Karpas-422 (cell line): ENCODE data around the gene SHC4. TPM values are rescaled to one million over a fixed set of nuclear protein-coding genes. Genes with fewer than 3 reads are reported as not detected.

Experiments
- DNase-seq: peaks from one replicate; pipeline ENCODE4 v3.0.0-alpha.2; 2015
- H2AFZ ChIP-seq: fragments of 200-600 bp; sonication (generic); 2 replicates; pipeline ENCODE4 v1.6.1; 2014; ENCODE audit warnings: antibody characterized with exemption, low read length, mixed read lengths
- H3K27ac ChIP-seq: fragments of 200-600 bp; sonication (generic); 2 replicates; pipeline ENCODE4 v1.5.1; 2014; ENCODE audit warnings: mild to moderate bottlenecking, low read length, moderate library complexity
- H3K27me3 ChIP-seq: fragments of 200-600 bp; sonication (generic); 2 replicates; pipeline ENCODE4 v1.6.1; 2014; ENCODE audit warnings: low read length, mixed read lengths
- H3K36me3 ChIP-seq: fragments of 200-600 bp; sonication (generic); 2 replicates; pipeline ENCODE4 v1.6.1; 2014; ENCODE audit warnings: low read length, mixed read lengths; ENCODE audit not compliant: insufficient read depth
- H3K4me1 ChIP-seq: fragments of 200-600 bp; sonication (generic); 2 replicates; pipeline ENCODE4 v1.6.1; 2014; ENCODE audit warnings: mild to moderate bottlenecking, low read length, mixed read lengths
- H3K4me2 ChIP-seq: fragments of 200-600 bp; sonication (generic); 2 replicates; pipeline ENCODE4 v1.6.1; 2014; ENCODE audit warnings: low read length, low read depth, mild to moderate bottlenecking; ENCODE audit not compliant: poor library complexity, severe bottlenecking
- H3K4me3 ChIP-seq: fragments of 200-600 bp; sonication (generic); 2 replicates; pipeline ENCODE4 v1.5.1; 2014; ENCODE audit warnings: mild to moderate bottlenecking, antibody characterized with exemption, low read length, mixed read lengths
- H3K79me2 ChIP-seq: fragments of 200-600 bp; sonication (generic); 2 replicates; pipeline ENCODE4 v1.6.1; 2014; ENCODE audit warnings: mild to moderate bottlenecking, low read length, mixed read lengths
- H3K9ac ChIP-seq: fragments of 200-600 bp; sonication (generic); 2 replicates; pipeline ENCODE4 v1.6.0; 2014; ENCODE audit warnings: low read length
- H3K9me2 ChIP-seq: fragments of 200-600 bp; sonication (generic), shearing (Covaris generic); replicated peaks from 2 replicates; pipeline ENCODE4 v1.6.0; 2014; ENCODE audit warnings: mild to moderate bottlenecking, low read length, moderate library complexity; ENCODE audit not compliant: insufficient read depth
- H3K9me3 ChIP-seq: fragments of 300-700, 200-600 bp; sonication (generic); 2 replicates; pipeline ENCODE4 v1.6.1; 2014; ENCODE audit warnings: low read length, mixed read lengths
- H4K20me1 ChIP-seq: fragments of 200-600 bp; sonication (generic); 2 replicates; pipeline ENCODE4 v1.6.1; 2014; ENCODE audit warnings: mild to moderate bottlenecking, antibody characterized with exemption, low read length, low read depth; ENCODE audit not compliant: insufficient read depth
- total RNA-seq: library from RNA; depleted of rRNA; stranded (reverse); fragments of >200 nt; shearing (Covaris generic); gene quantifications from 2 replicates; pipeline ENCODE4 v1.2.3, GENCODE V29; 2014; ENCODE audit warnings: low replicate concordance

The SHC4 gene
- total RNA-seq, 1 experiment from 2014 or later = not detected

DNA sequence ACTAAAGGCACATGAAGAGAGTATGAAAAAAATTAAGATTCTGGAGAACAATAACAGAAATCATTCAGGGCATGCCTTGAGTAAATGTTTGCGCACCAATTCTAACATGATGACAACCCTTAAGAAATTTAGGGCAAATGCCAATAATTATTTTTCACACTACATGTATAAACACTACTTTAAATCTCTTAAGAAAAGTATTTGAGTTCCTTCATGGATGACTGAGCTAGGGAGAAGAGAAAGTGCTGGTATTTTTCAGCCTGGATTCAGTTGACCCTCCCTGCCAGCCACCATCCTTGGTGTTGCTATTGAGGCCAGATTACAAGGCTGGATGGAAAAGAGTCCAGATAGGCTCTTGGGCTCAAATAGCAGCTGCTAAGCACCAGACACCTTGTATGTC, 93.8 kb downstream of the SHC4 start:
- Histone ChIP-seq H3K4me2 (no peak overlapping the region), H3K4me3 (no peak overlapping the region), H2AFZ (no peak overlapping the region)

DNA sequence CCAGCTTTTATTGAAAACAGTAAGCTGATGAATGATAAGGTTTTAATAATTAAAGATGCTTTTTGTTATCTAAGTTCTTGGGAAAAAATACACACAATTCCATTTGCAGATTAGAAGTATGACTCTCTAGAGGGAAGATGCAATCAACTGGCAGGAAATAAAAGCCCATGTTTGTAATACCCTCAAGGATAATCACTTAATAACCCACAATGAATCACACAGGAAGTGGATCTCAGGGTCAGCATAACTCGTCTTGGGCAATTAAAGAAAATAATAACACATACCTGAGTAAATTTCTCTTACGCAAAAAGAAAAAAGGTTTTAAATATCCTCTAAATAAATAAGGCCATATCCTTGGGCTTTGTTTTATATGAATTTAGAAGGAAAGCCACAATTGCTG, 95.2 kb downstream of the SHC4 start:
- H2AFZ ChIP-seq = no peak overlapping the region
- DNase-seq = no peak
- H3K9me2 ChIP-seq = no peaks in the 10 kb centered on the region
- no peak overlapping the region for H3K9ac ChIP-seq
- H3K79me2 ChIP-seq = no peaks in the 10 kb centered on the region
- H3K36me3 ChIP-seq = no peaks in the 10 kb centered on the region
- no peaks in the 10 kb centered on the region for H3K9me3 ChIP-seq
- no peak overlapping the region for H3K4me3 ChIP-seq
- no peak overlapping the region for H3K27ac ChIP-seq
- H3K27me3 ChIP-seq = no peaks in the 10 kb centered on the region
- no peaks in the 10 kb centered on the region for H4K20me1 ChIP-seq
- H3K4me2 ChIP-seq = no peak overlapping the region
- no peaks in the 10 kb centered on the region for H3K4me1 ChIP-seq

More for the DNA sequence above, 93.8 kb downstream of the SHC4 start:
- no peaks in the 10 kb centered on the region for H3K9me3 ChIP-seq
- H3K36me3 ChIP-seq = no peaks in the 10 kb centered on the region
- no peak for DNase-seq
- H3K27ac ChIP-seq = no peak overlapping the region
- H3K9me2 ChIP-seq = no peaks in the 10 kb centered on the region
- no peaks in the 10 kb centered on the region for H3K4me1 ChIP-seq
- no peaks in the 10 kb centered on the region for H3K79me2 ChIP-seq
- no peaks in the 10 kb centered on the region for H3K27me3 ChIP-seq
- H3K9ac ChIP-seq = no peak overlapping the region
- no peaks in the 10 kb centered on the region for H4K20me1 ChIP-seq

DNA sequence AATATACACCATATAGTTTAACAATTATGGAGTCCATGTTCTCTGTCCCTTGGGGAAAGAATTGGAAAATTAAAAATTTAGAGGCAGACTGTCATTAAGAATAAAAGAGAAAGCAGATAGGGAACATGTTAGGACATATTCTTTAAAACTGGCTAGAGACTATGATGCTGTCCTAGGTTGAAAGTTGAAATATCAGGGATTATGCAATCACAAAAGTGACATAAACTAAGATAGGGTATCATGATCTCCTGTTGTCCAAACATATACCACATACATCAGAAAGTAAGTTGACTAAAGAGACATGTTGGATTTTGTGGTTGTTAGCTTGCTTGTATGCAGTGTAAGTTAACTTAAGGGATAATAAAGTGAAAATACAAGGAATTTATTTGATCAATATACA, 95.7 kb downstream of the SHC4 start:
- Histone ChIP-seq H2AFZ (no peak overlapping the region), H4K20me1 (no peaks in the 10 kb centered on the region), H3K36me3 (no peaks in the 10 kb centered on the region), H3K4me2 (no peak overlapping the region), H3K4me1 (no peaks in the 10 kb centered on the region), H3K9me3 (no peaks in the 10 kb centered on the region), H3K27me3 (no peaks in the 10 kb centered on the region), H3K9me2 (no peaks in the 10 kb centered on the region), H3K27ac (no peak overlapping the region), H3K79me2 (no peaks in the 10 kb centered on the region), H3K9ac (no peak overlapping the region), H3K4me3 (no peak overlapping the region)
- no peak for DNase-seq

DNA sequence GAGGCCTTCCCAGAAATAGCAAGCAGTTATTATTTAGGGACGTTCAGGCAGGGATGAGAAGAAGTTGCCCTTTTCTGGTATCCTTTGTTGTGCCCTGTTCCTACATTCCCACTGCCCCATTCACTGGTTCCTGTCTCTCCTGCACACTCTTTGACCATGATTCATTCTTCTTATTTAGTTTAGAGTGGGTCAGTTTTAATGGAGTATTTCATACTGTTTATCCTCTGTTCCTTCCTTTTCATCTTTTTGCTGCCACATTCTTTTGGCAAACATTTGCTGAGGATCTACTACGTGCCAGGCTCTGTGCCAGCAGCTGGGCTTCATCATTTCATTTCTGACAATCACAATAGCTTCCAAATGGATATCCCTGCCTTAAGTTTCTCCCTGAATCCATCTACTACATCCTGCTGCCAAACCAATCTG, 97.6 kb downstream of the SHC4 start:
- no peaks in the 10 kb centered on the region for H4K20me1 ChIP-seq
- no peaks in the 10 kb centered on the region for H3K9me3 ChIP-seq
- H3K9me2 ChIP-seq = no peaks in the 10 kb centered on the region
- no peaks in the 10 kb centered on the region for H3K4me1 ChIP-seq
- H3K9ac ChIP-seq = no peak overlapping the region
- no peak for DNase-seq
- H3K79me2 ChIP-seq = no peaks in the 10 kb centered on the region
- H2AFZ ChIP-seq = no peak overlapping the region
- H3K27me3 ChIP-seq = no peaks in the 10 kb centered on the region
- H3K27ac ChIP-seq = no peak overlapping the region
- H3K36me3 ChIP-seq = no peaks in the 10 kb centered on the region
- H3K4me3 ChIP-seq = no peak overlapping the region
- H3K4me2 ChIP-seq = no peak overlapping the region

DNA sequence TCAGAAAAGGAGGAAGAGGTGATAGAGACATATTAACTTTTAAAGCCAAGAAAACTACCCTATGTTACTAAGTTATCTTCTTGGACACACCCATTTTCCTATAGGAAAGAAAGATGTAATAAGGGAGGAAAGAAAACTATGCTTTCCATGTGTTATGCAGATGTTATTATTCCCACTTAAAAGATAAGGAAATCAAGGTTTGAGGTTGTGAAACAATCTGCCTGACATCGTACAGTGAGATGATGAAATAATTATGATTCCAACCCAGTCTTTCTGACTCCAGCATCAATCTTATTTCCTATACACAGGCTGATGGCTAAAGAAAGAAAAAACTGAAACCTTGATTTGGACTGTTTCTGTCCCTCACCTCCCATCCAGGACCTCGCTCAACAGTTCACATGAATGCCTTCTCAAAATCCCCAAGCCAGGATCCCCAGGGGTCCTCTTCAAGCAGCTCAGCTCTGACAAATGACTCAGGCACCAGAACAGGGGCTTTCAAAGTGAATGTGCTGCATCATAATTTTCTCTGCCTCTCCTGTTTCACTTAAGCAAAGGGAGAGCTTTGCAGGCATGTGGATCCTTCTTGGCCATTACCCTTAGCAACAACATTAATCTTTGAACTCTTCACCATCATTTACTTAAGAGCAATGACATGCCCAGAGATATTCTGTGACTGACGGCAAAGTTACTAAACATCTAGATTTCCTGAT, 98.2 kb downstream of the SHC4 start:
- Histone ChIP-seq H3K4me2 (no peak overlapping the region), H3K4me1 (no peaks in the 10 kb centered on the region), H3K9ac (no peak overlapping the region)

DNA sequence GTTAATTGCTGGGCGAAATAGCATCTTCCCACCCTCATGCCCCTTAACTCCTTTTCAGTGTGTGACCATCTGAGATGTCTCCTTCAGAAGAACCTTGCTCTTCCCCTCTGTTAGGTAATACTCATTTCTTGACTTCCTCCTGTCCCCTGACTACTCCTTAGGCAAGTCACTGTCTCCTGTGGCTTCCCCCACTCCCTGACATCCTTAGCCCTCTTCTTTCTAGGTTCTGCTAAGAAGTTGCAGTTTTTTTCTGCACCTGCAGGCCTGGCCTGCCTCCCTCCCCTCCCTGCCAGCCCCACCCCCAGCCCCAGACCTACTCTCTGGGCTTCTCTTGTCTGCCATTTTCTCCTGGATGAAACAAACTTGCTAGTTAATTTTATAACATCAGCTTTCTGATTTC, 101.0 kb downstream of the SHC4 start:
- Histone ChIP-seq H3K4me3 (no peak overlapping the region), H3K27ac (no peak overlapping the region), H3K9me3 (no peaks in the 10 kb centered on the region), H3K9me2 (no peaks in the 10 kb centered on the region), H3K4me1 (peaks cover 4% of the 10 kb centered on the region; the same call in 1 of the 2 replicates), H3K79me2 (no peaks in the 10 kb centered on the region), H4K20me1 (no peaks in the 10 kb centered on the region), H3K9ac (no peak overlapping the region), H3K27me3 (no peaks in the 10 kb centered on the region), H3K36me3 (no peaks in the 10 kb centered on the region), H2AFZ (peak overlapping the region; percentile 86), H3K4me2 (no peak overlapping the region)
- no peak for DNase-seq

More for the DNA sequence above, 98.2 kb downstream of the SHC4 start:
- no peaks in the 10 kb centered on the region for H4K20me1 ChIP-seq
- H3K36me3 ChIP-seq = no peaks in the 10 kb centered on the region
- H3K4me3 ChIP-seq = no peak overlapping the region
- DNase-seq = no peak
- H3K9me3 ChIP-seq = no peaks in the 10 kb centered on the region
- no peaks in the 10 kb centered on the region for H3K79me2 ChIP-seq
- H2AFZ ChIP-seq = no peak overlapping the region
- no peak overlapping the region for H3K27ac ChIP-seq
- H3K27me3 ChIP-seq = no peaks in the 10 kb centered on the region
- H3K9me2 ChIP-seq = no peaks in the 10 kb centered on the region

DNA sequence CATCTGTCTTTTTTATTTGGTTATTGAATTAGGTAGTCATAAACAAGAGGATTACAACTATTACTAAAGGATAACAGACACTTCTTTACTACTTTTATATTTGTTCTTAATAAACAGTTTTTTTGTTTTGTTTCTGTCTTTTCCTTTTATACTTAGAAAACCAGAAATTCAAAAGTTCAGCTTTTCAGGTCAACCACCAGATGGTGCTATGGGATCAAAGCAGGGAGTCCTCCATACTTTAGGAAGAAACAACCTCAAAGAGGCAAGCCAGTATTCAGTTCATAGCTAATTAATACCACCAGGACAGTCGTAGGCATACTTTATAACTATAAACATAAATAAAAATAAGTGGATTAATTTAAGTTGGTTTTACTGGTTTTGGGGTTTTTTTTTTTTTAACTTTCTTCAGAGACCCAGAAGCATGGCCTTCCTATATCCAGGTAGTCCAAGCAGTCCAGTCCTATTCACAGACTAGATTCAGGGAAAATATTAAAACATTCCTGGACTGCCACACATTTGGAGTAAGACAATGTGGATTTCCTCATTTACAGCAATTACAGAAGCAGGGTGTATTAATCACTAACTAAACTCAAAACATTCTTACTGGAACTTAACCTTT, 101.8 kb downstream of the SHC4 start:
- no peak overlapping the region for H3K4me3 ChIP-seq
- H3K27ac ChIP-seq = no peak overlapping the region
- H3K79me2 ChIP-seq = no peaks in the 10 kb centered on the region
- no peak overlapping the region for H3K9ac ChIP-seq
- no peak overlapping the region for H3K4me2 ChIP-seq
- DNase-seq = peak; percentile 89
- no peaks in the 10 kb centered on the region for H3K36me3 ChIP-seq
- peaks cover 4% of the 10 kb centered on the region; the same call in 1 of the 2 replicates for H3K4me1 ChIP-seq
- H4K20me1 ChIP-seq = no peaks in the 10 kb centered on the region
- H3K9me2 ChIP-seq = no peaks in the 10 kb centered on the region
- H3K27me3 ChIP-seq = no peaks in the 10 kb centered on the region
- H3K9me3 ChIP-seq = no peaks in the 10 kb centered on the region
- H2AFZ ChIP-seq = peak overlapping the region; percentile 86

DNA sequence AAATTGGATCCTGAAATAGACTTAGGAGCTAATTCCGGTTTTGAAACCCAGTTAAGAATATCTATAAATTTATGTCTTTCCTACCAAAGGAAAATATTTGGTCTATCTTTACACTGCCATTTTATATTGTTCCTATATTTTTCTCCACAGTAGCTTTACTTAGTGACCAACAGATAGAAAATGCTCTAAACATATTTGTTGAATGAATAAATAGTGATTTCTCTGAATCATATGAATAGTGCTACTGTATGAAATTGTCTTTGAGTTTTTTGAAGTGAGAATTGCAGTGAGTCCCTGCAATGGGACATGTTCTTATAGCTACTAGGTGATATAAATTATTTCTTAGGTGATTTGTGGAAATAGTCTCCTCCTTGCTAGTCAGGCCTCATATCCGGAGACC, 104.3 kb downstream of the SHC4 start:
- Histone ChIP-seq H4K20me1 (no peaks in the 10 kb centered on the region), H3K4me2 (no peak overlapping the region), H3K9me2 (no peaks in the 10 kb centered on the region), H3K79me2 (no peaks in the 10 kb centered on the region), H3K36me3 (no peaks in the 10 kb centered on the region), H3K4me3 (no peak overlapping the region), H2AFZ (no peak overlapping the region), H3K27ac (no peak overlapping the region), H3K27me3 (no peaks in the 10 kb centered on the region), H3K4me1 (peaks cover 4% of the 10 kb centered on the region; the same call in 1 of the 2 replicates), H3K9me3 (no peaks in the 10 kb centered on the region), H3K9ac (no peak overlapping the region)
- no peak for DNase-seq
